Measurements from ENCODE around the gene SLC22A23. TPM values are rescaled to one million over a fixed set of nuclear protein-coding genes. Genes with fewer than 3 reads are reported as not detected.

SLC22A23 gene
- total and polyA plus RNA-seq, 2 of the 4 experiments (the other 2 are of a cell fraction): 0.72 to 1.6 TPM

GRCh38 chr6:3353939-3354338, 102.9 kb downstream of the SLC22A23 start:
- intact Hi-C loops (cut with micrococcal nuclease) (no loop called here), dilution Hi-C loops (cut with HindIII; ENCODE audit: low sequenced_read_pairs, unreplicated experiment) (no loop called here), in situ Hi-C loops (cut with MboI; ENCODE audit: low sequenced_read_pairs) (no loop called here)
- no peak for ATAC-seq (ENCODE audit: low read depth)
- Histone ChIP-seq H3K56ac (ENCODE audit: extremely low read depth, insufficient read depth, low read length) (no peak overlapping the region), H3K79me1 (ENCODE audit: low read depth in 1 of 2, low read length in 2 of 2) (no peaks in the 10 kb centered on the region), H3K4ac (ENCODE audit: low read depth, low read length) (no peak overlapping the region), H2BK20ac (ENCODE audit: low read depth, low read length) (no peak overlapping the region), H4K91ac (ENCODE audit: insufficient read depth, low read depth, low read length) (no peak overlapping the region), H3K9me1 (ENCODE audit: insufficient read depth, low read length) (peaks cover 7% of the 10 kb centered on the region; the same call in 1 of the 2 replicates), H3K36me3 (ENCODE audit: control insufficient read depth, insufficient read depth, low read length) (no peaks in the 10 kb centered on the region), H2AK9ac (replicated peaks; ENCODE audit: low read depth, low read length, poor library complexity) (no peak overlapping the region), H3K9me3 (ENCODE audit: control insufficient read depth, insufficient read depth, low read length) (no peaks in the 10 kb centered on the region), H4K5ac (ENCODE audit: low read depth, low read length) (no peak overlapping the region), H4K8ac (ENCODE audit: low read depth in 2 of 2, low read length in 2 of 2) (no peak overlapping the region), H3K4me2 (ENCODE audit: low read depth, low read length) (no peak overlapping the region), H2BK120ac (ENCODE audit: low read depth, low read length) (no peak overlapping the region), H2BK15ac (ENCODE audit: low read depth, low read length) (no peak overlapping the region), H2AFZ (replicated peaks; ENCODE audit: low read length, poor library complexity) (no peak overlapping the region), H3K14ac (replicated peaks; ENCODE audit: low read depth, low read length) (no peak overlapping the region), H2BK5ac (ENCODE audit: low read depth, low read length, poor library complexity, severe bottlenecking) (no peak overlapping the region), H3K23ac (ENCODE audit: low read depth, low read length) (no peak overlapping the region), H3K18ac (ENCODE audit: low read depth, low read length) (no peak overlapping the region), H3K27me3 (ENCODE audit: control insufficient read depth, insufficient read depth, low read length) (peaks cover 26% of the 10 kb centered on the region), H2AK5ac (ENCODE audit: low read depth, low read length) (no peak overlapping the region), H3K4me1 (ENCODE audit: control insufficient read depth, insufficient read depth, low read length) (peaks cover 2% of the 10 kb centered on the region; the same call in 1 of the 2 replicates), H3K9ac (ENCODE audit: low read depth, low read length) (no peak overlapping the region), H4K20me1 (ENCODE audit: insufficient read depth, low read length) (no peaks in the 10 kb centered on the region), H3K4me3 (ENCODE audit: insufficient read depth, low read depth, low read length) (no peak overlapping the region), H3K27ac (ENCODE audit: insufficient read depth, low read length) (no peak overlapping the region)
- no TSS peak for BruUV-seq (replicated peaks)
- no CpG with 5 or more reads among the region's 5 CpGs for WGBS, 2 experiments (ENCODE audit: extremely low coverage in 2 of 2, insufficient read length in 1 of 2)
- ChIA-PET CTCF (no interaction called here), POLR2A (ENCODE audit: unreplicated experiment) (no interaction called here)
- DNase-seq: no peak
- TF ChIP-seq USF2 (IDR thresholded peaks at IDR 0.05; ENCODE audit: low read depth, low read length) (no peak), MXI1 (IDR thresholded peaks at IDR 0.05; ENCODE audit: borderline replicate concordance, low read depth, low read length) (no peak), ELK1 (IDR thresholded peaks at IDR 0.05; ENCODE audit: borderline replicate concordance, low read depth, low read length) (no peak), CTCF (conservative IDR thresholded peaks at IDR 0.05; ENCODE audit: low read depth, low read length) (no peak), BHLHE40 (IDR thresholded peaks at IDR 0.05; ENCODE audit: low read depth, low read length) (no peak), FOS (IDR thresholded peaks at IDR 0.05; ENCODE audit: low read depth, low read length) (no peak), RAD21 (IDR thresholded peaks at IDR 0.05; ENCODE audit: low read length) (no peak), CEBPB (IDR thresholded peaks at IDR 0.05; ENCODE audit: low read depth, low read length) (no peak), RFX5 (IDR thresholded peaks at IDR 0.05; ENCODE audit: low read depth, low read length) (no peak), MAFK (IDR thresholded peaks at IDR 0.05; ENCODE audit: low read depth, low read length) (no peak), MAZ (IDR thresholded peaks at IDR 0.05; ENCODE audit: borderline replicate concordance, low read depth, low read length) (no peak), RCOR1 (IDR thresholded peaks at IDR 0.05; ENCODE audit: insufficient replicate concordance, low read length) (no peak), POLR2A (IDR thresholded peaks at IDR 0.05; ENCODE audit: low read depth, low read length) (no peak), NFE2L2 (IDR thresholded peaks at IDR 0.05; ENCODE audit: low read depth, low read length) (no peak), CHD1 (IDR thresholded peaks at IDR 0.05; ENCODE audit: low read depth, low read length) (no peak), SMC3 (IDR thresholded peaks at IDR 0.05; ENCODE audit: low read depth, low read length) (no peak)
